Suprapubic skin (tissue), 4 donors: Measurements from ENCODE around the gene SCUBE1. TPM values are rescaled to one million over a fixed set of nuclear protein-coding genes. Genes with fewer than 3 reads are reported as not detected.

ENCODE experiments used
- DNase-seq, 2 donors: peaks; one replicate each; pipeline ENCODE4 v3.0.0-alpha.2; 2019; ENCODE audit warnings: low spot score in 2 of 2
- H3K27ac ChIP-seq: fragments of 200-600 bp; sonication (generic); one replicate; pipeline ENCODE4 v1.5.1; 2019
- H3K27me3 ChIP-seq: fragments of 200-600 bp; sonication (generic); one replicate; pipeline ENCODE4 v1.5.1; 2019
- H3K36me3 ChIP-seq: fragments of 200-600 bp; sonication (generic); one replicate; pipeline ENCODE4 v1.5.1; 2019
- H3K4me1 ChIP-seq: fragments of 200-600 bp; sonication (generic); one replicate; pipeline ENCODE4 v1.5.1; 2019
- H3K4me3 ChIP-seq: fragments of 200-600 bp; sonication (generic); one replicate; pipeline ENCODE4 v1.5.1; 2019; ENCODE audit warnings: mild to moderate bottlenecking
- H3K9me3 ChIP-seq: fragments of 200-600 bp; sonication (generic); one replicate; pipeline ENCODE4 v1.5.1; 2019
- EP300 ChIP-seq: sonication (generic); formaldehyde crosslinking; IDR thresholded peaks from one replicate; pipeline ENCODE4 v1.6.1; 2017; ENCODE audit warnings: antibody characterized with exemption
- POLR2A ChIP-seq, 2 donors: fragments of 450-650 bp; IDR thresholded peaks; one replicate each; pipeline ENCODE4 v1.6.1; 2017; ENCODE audit warnings: antibody characterized with exemption in 2 of 2, mild to moderate bottlenecking in 2 of 2, moderate library complexity in 2 of 2
- POLR2AphosphoS5 ChIP-seq, 3 donors: sonication (generic); formaldehyde crosslinking; IDR thresholded peaks; one replicate each; pipeline ENCODE4 v1.6.1; 2017; ENCODE audit warnings: antibody characterized with exemption in 3 of 3
- WGBS: methylation state at CpG from one replicate; pipeline ENCODE4 v1.1.5; 2018; 5-methylcytosine and 5-hydroxymethylcytosine counted together
- total RNA-seq, 4 donors: library from RNA; depleted of rRNA; stranded (reverse); fragments of >200 nt; gene quantifications; one replicate each; pipeline ENCODE4 v1.1.0, GENCODE V29; 2016
- TF ChIP-seq, protein P1 (sequence below), 2 donors: fragments of 200-600 bp in 1 of 2; fragments of 450-650 bp in 1 of 2; sonication (generic) in 1 of 2; IDR thresholded peaks; one replicate each; pipeline ENCODE4 v1.5.1; 2016 to 2019; ENCODE audit warnings: antibody characterized with exemption in 2 of 2, mild to moderate bottlenecking in 1 of 2, moderate library complexity in 1 of 2

SCUBE1 gene
- total RNA-seq, 4 donors from 2014 or later, result 0.47 to 1.1 (median 0.78) TPM

DNA sequence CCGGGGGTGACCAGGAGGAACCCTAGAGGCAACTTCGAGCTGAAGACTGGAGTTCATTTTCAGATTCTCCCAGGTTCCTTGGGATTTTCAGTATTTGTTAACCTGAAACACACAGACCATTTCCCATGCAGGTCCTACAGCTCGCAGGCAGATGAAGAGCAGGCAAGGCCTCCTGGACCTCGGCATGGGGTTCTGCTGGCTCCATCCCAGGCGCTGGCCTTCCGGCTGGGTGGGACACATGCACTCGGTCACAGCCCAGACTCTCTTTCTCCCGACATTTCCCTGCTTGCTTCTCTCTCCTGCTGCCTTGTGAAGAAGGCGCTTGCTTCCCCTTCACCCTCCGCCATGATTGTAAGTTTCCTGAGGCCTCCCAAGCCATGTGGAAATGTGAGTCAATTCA lies 140.8 kb downstream of the SCUBE1 start:
- no peak overlapping the region for H3K4me3 ChIP-seq
- no peak for DNase-seq
- no peak overlapping the region for H3K27ac ChIP-seq
- WGBS, result 90% methylated on average over 10 of the region's 10 CpGs
- peaks cover 2% of the 10 kb centered on the region for H3K4me1 ChIP-seq
- TF ChIP-seq, protein P1, sequence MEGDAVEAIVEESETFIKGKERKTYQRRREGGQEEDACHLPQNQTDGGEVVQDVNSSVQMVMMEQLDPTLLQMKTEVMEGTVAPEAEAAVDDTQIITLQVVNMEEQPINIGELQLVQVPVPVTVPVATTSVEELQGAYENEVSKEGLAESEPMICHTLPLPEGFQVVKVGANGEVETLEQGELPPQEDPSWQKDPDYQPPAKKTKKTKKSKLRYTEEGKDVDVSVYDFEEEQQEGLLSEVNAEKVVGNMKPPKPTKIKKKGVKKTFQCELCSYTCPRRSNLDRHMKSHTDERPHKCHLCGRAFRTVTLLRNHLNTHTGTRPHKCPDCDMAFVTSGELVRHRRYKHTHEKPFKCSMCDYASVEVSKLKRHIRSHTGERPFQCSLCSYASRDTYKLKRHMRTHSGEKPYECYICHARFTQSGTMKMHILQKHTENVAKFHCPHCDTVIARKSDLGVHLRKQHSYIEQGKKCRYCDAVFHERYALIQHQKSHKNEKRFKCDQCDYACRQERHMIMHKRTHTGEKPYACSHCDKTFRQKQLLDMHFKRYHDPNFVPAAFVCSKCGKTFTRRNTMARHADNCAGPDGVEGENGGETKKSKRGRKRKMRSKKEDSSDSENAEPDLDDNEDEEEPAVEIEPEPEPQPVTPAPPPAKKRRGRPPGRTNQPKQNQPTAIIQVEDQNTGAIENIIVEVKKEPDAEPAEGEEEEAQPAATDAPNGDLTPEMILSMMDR (IDR thresholded peaks at IDR 0.05), result no peak
- TF ChIP-seq POLR2A (IDR thresholded peaks at IDR 0.05) (no peak), EP300 (no peak), POLR2AphosphoS5 (IDR thresholded peaks at IDR 0.05) (no peak)
- peaks cover 13% of the 10 kb centered on the region for H3K27me3 ChIP-seq
- H3K36me3 ChIP-seq, result no peaks in the 10 kb centered on the region
- H3K9me3 ChIP-seq, result no peaks in the 10 kb centered on the region

DNA sequence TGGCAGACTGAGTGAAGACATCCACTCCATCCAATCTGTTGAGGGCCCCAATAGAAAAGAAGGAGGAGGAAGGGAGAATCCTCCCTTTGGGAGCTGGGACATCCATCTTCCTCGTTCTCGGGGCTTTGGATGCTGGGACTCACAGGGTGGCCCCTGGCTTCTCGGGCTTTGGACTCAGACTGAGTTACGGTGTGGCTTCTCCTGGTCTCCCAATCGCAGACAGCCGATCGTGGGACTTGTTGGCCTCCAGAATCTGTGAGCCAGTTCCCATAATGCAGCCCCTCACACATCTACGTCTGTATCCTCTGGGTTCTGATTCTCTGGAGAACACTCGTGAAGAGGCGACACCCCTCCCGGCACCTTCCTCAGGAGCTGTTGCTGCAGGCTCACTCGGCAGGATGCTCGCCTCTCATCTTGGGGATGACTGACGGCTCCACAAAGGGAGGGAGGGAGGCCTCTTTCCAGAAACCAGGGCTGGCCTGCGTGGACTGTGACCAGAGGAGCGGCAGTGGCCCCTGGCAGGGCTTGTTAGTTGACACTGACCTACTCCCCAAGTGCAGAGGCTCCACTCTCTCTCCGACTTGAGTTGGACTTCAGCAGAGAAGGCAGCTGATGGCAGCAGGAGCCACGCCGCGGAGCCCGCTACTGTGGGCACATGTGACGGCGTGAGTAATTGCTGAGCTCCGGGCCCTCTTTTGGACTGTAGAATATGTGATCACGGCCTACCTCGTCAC lies 141.5 kb downstream of the SCUBE1 start:
- peaks cover 2% of the 10 kb centered on the region for H3K4me1 ChIP-seq
- H3K36me3 ChIP-seq, result no peaks in the 10 kb centered on the region
- peaks cover 12% of the 10 kb centered on the region for H3K27me3 ChIP-seq
- DNase-seq, result no peak
- H3K4me3 ChIP-seq, result no peak overlapping the region
- no peak for TF ChIP-seq POLR2AphosphoS5 (IDR thresholded peaks at IDR 0.05)
- no peak for TF ChIP-seq EP300
- no peak for TF ChIP-seq POLR2A (IDR thresholded peaks at IDR 0.05)
- TF ChIP-seq, protein P1 (IDR thresholded peaks at IDR 0.05), result no peak
- WGBS, result 89% methylated on average over 12 of the region's 26 CpGs
- no peaks in the 10 kb centered on the region for H3K9me3 ChIP-seq
- no peak overlapping the region for H3K27ac ChIP-seq

DNA sequence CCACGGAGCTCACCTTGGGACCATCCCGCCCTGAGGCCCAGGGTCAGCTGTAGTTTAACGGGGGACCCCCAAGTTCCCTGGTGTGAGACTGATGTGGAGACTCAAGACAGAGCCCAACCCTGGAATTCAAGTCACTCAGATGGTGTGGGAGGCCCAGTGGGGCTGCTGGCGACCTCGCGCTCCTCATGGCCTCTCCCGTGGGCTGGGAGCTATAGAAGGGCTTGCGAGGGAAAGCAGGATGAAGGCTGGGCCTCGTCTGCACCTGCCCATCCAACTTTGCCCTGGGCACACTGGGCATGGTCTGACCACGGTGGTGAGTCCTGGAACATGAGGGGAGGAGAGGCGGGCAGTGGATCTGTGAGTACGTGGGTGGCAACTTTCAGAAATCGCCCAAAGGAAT lies 142.6 kb downstream of the SCUBE1 start:
- no peaks in the 10 kb centered on the region for H3K36me3 ChIP-seq
- H3K9me3 ChIP-seq, result no peaks in the 10 kb centered on the region
- H3K4me3 ChIP-seq, result no peak overlapping the region
- H3K27ac ChIP-seq, result no peak overlapping the region
- DNase-seq, result no peak
- TF ChIP-seq, protein P1 (IDR thresholded peaks at IDR 0.05), result no peak
- no peak for TF ChIP-seq EP300
- TF ChIP-seq POLR2A (IDR thresholded peaks at IDR 0.05), result no peak
- TF ChIP-seq POLR2AphosphoS5 (IDR thresholded peaks at IDR 0.05), result no peak
- H3K27me3 ChIP-seq, result peaks cover 12% of the 10 kb centered on the region
- 90% methylated on average over 13 of the region's 13 CpGs for WGBS
- H3K4me1 ChIP-seq, result peaks cover 2% of the 10 kb centered on the region

DNA sequence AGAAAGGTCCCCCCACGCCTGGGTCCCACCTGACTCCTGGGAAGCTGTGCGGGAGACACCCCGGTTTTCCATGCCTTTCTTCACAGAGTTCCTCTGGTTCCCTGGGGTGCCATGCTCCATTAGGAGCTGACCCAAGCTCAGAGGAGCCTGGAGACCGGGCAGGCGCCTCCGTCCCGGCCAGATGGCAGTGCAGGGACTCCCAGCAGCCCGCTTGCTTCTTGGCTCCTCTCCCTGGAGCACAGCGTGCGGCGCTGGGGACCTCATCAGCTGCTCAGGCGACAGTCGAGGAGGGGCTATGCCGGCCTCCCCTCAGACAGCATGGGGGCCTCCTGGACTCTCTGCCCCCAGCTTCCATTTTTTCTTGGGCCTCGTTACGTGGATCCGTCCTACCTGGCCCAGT lies 143.1 kb downstream of the SCUBE1 start:
- Histone ChIP-seq H3K9me3 (no peaks in the 10 kb centered on the region), H3K27ac (no peak overlapping the region), H3K27me3 (peaks cover 12% of the 10 kb centered on the region), H3K4me3 (no peak overlapping the region), H3K4me1 (peaks cover 2% of the 10 kb centered on the region), H3K36me3 (no peaks in the 10 kb centered on the region)
- no peak for DNase-seq
- WGBS, result 87% methylated on average over 17 of the region's 17 CpGs
- TF ChIP-seq, protein P1 (IDR thresholded peaks at IDR 0.05), result no peak
- TF ChIP-seq POLR2A (IDR thresholded peaks at IDR 0.05) (no peak), POLR2AphosphoS5 (IDR thresholded peaks at IDR 0.05) (no peak), EP300 (no peak)

DNA sequence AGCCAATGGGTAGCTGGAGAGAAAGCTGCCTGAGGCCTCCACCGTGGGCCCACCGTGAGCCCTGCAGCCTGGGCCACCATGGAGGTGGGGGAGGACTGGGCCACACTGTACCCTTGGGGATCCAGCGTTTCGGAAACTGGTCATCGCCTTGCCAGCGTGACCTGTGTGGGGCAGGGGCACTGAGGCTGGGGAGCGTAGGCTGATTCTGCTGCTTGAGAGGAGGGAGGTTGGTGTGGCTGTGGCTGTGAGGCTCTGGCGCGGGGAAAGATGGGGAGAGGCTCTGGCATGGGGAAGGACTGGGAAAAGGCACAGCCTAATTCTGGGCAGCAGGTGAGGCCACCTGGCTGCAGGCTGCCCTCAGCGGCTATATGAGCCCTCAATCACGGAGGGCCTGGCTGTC lies 143.6 kb downstream of the SCUBE1 start:
- H3K4me1 ChIP-seq, result peaks cover 2% of the 10 kb centered on the region
- no peak overlapping the region for H3K27ac ChIP-seq
- 94% methylated on average over 11 of the region's 11 CpGs for WGBS
- no peak for TF ChIP-seq EP300
- TF ChIP-seq POLR2A (IDR thresholded peaks at IDR 0.05), result no peak
- no peak for TF ChIP-seq POLR2AphosphoS5 (IDR thresholded peaks at IDR 0.05)
- TF ChIP-seq, protein P1 (IDR thresholded peaks at IDR 0.05), result no peak
- no peak for DNase-seq
- H3K36me3 ChIP-seq, result no peaks in the 10 kb centered on the region
- H3K27me3 ChIP-seq, result peaks cover 12% of the 10 kb centered on the region
- no peak overlapping the region for H3K4me3 ChIP-seq
- no peaks in the 10 kb centered on the region for H3K9me3 ChIP-seq
